NT2/D1 (cell line): Measurements from ENCODE around the gene TEX52.

Source experiments
- DNase-seq: peaks from one replicate; pipeline ENCODE4 v3.0.0-alpha.2; 2011; ENCODE audit warnings: low read depth, low spot score
- H3K27me3 ChIP-seq: 2 replicates; pipeline ENCODE4 v1.6.0; 2011; ENCODE audit warnings: mild to moderate bottlenecking; ENCODE audit not compliant: insufficient read length, insufficient read depth
- H3K36me3 ChIP-seq: 2 replicates; pipeline ENCODE4 v1.6.1; 2011; ENCODE audit warnings: mild to moderate bottlenecking, low read length, mixed read lengths; ENCODE audit not compliant: insufficient read depth, insufficient read length
- H3K4me1 ChIP-seq: 2 replicates; pipeline ENCODE4 v1.5.1; 2011; ENCODE audit not compliant: insufficient read depth, insufficient read length
- H3K4me3 ChIP-seq: 2 replicates; pipeline ENCODE4 v1.5.1; 2011; ENCODE audit warnings: low read depth; ENCODE audit not compliant: insufficient read length
- H3K9ac ChIP-seq: 2 replicates; pipeline ENCODE4 v1.6.0; 2011; ENCODE audit warnings: low read depth; ENCODE audit not compliant: insufficient read length
- H3K9me3 ChIP-seq: 2 replicates; pipeline ENCODE4 v1.5.1; 2011; ENCODE audit warnings: mild to moderate bottlenecking, low read length; ENCODE audit not compliant: insufficient read depth
- SUZ12 ChIP-seq: IDR thresholded peaks from 2 replicates; pipeline ENCODE4 v1.6.1; 2011; ENCODE audit not compliant: insufficient read length, insufficient read depth; ENCODE audit errors: extremely low read depth
- YY1 ChIP-seq: IDR thresholded peaks from 2 replicates; pipeline ENCODE4 v1.6.1; 2011; ENCODE audit not compliant: insufficient read length, insufficient read depth
- ZNF274 ChIP-seq: IDR thresholded peaks from 2 replicates; pipeline ENCODE4 v1.6.1; 2011; ENCODE audit warnings: mild to moderate bottlenecking, low read depth, low read length

Gene TEX52

DNA sequence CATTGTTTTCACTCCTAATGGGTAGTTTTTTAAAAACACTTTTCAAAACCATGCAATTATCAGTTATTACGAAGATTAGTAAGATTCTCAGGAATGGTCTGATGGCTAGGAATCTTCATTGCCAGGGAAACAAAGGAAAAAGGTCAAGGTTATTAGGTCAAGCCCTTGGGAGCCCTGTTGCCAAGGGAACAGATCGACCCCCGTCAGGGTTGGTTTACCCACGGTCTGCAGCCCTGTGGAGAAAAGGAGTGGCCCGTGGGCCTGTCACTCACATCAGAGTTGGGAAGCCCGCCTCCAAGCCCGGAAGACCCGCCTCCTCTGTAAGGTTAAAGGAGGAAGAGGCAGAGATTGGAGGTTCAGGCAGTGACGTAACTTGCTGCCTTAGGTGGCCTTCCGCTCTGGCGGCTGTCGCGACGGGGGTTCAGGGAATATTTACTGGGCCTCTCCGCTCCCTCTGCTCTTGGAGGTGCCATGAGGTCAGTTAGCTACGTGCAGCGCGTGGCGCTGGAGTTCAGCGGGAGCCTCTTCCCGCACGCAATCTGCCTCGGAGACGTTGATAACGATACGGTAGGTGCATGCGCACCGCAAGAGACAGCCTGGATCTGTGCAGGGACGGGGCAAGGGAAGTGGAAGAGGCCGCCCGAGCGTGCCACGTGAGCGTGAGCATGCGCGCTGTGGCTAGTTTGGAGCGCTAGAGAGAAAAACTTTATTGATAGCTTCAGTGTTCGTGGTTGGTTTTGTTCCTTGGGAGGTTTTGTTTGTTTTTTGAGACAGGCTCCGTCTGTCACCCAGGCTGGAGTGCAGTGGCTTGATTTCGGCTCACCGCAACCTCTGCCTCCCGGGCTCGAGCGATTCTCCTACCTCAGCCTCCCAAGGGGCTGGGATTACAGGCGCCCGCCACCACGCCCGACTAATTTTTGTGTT lies 44.3 kb downstream of the TEX52 start, which contains the start of gene ITFG2:
Gene ITFG2, plus strand, starts transcription at position 379 of the 924 bp plus-strand sequence. Its CDS starts 93 bp downstream, at position 472.
- Histone ChIP-seq H3K9ac (peak within 1 kb of the TSS; percentile 99), H3K36me3 (peaks cover 34% of the 10 kb centered on the region), H3K27me3 (no peaks in the 10 kb centered on the region), H3K4me3 (peak within 1 kb of the TSS; percentile 96), H3K4me1 (no peaks in the 10 kb centered on the region), H3K9me3 (no peaks in the 10 kb centered on the region)
- TF ChIP-seq SUZ12 (no peak), ZNF274 (no peak), YY1 (no peak)
- peak; percentile 100 for DNase-seq

DNA sequence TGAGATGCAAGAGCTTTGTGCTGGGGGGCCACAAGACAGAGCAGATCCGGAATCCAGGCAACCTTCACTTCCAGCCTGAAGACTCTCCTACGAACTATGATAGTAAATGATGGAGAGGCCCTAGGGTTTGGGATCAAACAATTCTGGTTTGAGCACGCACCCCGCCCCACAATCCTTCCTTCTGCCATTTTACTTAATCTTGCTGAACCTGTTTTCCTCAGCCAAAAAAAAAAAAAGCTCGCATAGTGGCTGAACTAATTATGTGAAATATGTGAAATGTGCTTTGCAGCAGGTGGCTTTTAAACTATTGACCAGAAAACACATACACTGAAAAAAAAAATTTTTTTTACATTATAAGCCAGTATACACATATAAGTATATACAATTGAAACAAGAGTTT lies 45.0 kb downstream of the TEX52 start:
- TF ChIP-seq YY1 (no peak), ZNF274 (no peak), SUZ12 (no peak)
- Histone ChIP-seq H3K4me1 (no peaks in the 10 kb centered on the region), H3K9me3 (no peaks in the 10 kb centered on the region), H3K9ac (no peak overlapping the region), H3K36me3 (peaks cover 33% of the 10 kb centered on the region), H3K27me3 (no peaks in the 10 kb centered on the region), H3K4me3 (no peak overlapping the region)
- no peak for DNase-seq

DNA sequence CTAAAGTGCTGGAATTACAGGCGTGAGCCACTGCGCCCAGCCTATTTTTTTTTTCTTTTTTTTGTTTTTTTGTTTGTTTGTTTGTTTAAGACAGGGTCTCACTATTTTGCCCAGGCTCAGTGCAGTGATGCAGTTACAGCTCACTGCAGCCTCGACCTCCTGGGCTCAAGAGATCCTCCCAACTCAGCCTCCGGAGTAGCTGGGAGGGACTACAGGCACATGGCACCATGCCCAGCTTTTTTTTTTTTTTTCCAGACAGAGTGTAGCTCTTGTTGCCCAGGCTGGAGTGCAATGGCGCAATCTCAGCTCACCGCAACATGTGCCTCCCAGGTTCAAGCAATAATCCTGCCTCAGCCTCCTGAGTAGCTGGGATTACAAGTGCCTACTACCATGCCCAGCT lies 50.1 kb downstream of the TEX52 start:
- Histone ChIP-seq H3K9me3 (no peaks in the 10 kb centered on the region), H3K4me3 (no peak overlapping the region), H3K9ac (no peak overlapping the region), H3K4me1 (no peaks in the 10 kb centered on the region), H3K27me3 (no peaks in the 10 kb centered on the region), H3K36me3 (peaks cover 61% of the 10 kb centered on the region)
- TF ChIP-seq SUZ12 (no peak), YY1 (no peak), ZNF274 (no peak)
- no peak for DNase-seq

GRCh38 chr12:2805143-2805520 lies 51.7 kb downstream of the TEX52 start:
- Histone ChIP-seq H3K36me3 (peaks cover 77% of the 10 kb centered on the region), H3K4me3 (no peak overlapping the region), H3K4me1 (no peaks in the 10 kb centered on the region), H3K27me3 (no peaks in the 10 kb centered on the region), H3K9me3 (no peaks in the 10 kb centered on the region), H3K9ac (no peak overlapping the region)
- no peak for DNase-seq
- TF ChIP-seq YY1 (no peak), ZNF274 (no peak), SUZ12 (no peak)

DNA sequence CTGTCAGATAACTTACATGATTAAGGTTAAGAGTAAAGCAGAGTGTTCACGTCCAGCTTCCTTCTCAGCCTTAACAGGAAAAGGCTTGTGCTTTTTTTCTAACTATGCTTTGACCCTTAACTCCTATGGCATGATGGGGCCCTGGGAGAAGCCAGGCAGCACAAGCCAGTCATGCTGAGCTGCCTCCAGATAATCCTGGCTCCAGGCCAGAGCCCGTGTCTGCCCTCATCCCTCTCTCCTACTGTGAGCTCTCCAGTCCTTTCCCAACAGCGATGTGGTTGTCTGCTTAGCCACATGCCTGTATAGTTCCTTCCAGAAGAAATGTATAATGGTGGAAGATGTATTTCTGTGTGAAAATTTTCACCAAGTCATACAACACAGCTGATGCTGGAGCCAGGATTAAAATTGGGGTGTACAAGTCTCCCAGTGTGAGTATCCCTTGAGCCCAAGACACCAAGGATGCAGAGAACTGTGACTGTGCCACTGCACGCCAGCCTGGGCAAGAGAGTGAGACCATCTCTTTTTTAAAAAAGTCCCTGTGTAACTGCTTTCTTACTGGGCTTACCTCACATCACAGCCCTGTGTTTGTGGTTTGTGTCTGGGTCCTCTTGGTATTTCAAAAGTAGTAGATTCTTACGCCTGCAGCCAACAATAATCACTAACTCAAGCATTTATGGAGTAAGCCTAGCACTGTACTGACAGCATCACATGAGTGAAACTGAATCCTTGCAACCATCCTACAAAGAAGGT lies 52.3 kb downstream of the TEX52 start:
- H3K9me3 ChIP-seq, result no peaks in the 10 kb centered on the region
- H3K4me3 ChIP-seq, result no peak overlapping the region
- TF ChIP-seq YY1, result no peak
- TF ChIP-seq ZNF274, result no peak
- no peak for TF ChIP-seq SUZ12
- H3K9ac ChIP-seq, result no peak overlapping the region
- no peaks in the 10 kb centered on the region for H3K4me1 ChIP-seq
- H3K36me3 ChIP-seq, result peaks cover 83% of the 10 kb centered on the region
- no peak for DNase-seq
- H3K27me3 ChIP-seq, result no peaks in the 10 kb centered on the region

- H3K9ac ChIP-seq, result no peak overlapping the region
- no peaks in the 10 kb centered on the region for H3K4me1 ChIP-seq
- DNase-seq, result no peak
- H3K36me3 ChIP-seq, result peaks cover 90% of the 10 kb centered on the region
- TF ChIP-seq ZNF274, result no peak
- TF ChIP-seq SUZ12, result no peak
- TF ChIP-seq YY1, result no peak
- H3K9me3 ChIP-seq, result no peaks in the 10 kb centered on the region
- H3K27me3 ChIP-seq, result no peaks in the 10 kb centered on the region
- H3K4me3 ChIP-seq, result no peak overlapping the region
Observed at GRCh38 chr12:2803635-2804392, 53.0 kb downstream of the TEX52 start.
